ENCODE measurements around the gene ARID3A. TPM values are rescaled to one million over a fixed set of nuclear protein-coding genes. Genes with fewer than 3 reads are reported as not detected.

ARID3A gene
- total RNA-seq, 1 experiment from 2014 or later: 0.85 TPM

DNA sequence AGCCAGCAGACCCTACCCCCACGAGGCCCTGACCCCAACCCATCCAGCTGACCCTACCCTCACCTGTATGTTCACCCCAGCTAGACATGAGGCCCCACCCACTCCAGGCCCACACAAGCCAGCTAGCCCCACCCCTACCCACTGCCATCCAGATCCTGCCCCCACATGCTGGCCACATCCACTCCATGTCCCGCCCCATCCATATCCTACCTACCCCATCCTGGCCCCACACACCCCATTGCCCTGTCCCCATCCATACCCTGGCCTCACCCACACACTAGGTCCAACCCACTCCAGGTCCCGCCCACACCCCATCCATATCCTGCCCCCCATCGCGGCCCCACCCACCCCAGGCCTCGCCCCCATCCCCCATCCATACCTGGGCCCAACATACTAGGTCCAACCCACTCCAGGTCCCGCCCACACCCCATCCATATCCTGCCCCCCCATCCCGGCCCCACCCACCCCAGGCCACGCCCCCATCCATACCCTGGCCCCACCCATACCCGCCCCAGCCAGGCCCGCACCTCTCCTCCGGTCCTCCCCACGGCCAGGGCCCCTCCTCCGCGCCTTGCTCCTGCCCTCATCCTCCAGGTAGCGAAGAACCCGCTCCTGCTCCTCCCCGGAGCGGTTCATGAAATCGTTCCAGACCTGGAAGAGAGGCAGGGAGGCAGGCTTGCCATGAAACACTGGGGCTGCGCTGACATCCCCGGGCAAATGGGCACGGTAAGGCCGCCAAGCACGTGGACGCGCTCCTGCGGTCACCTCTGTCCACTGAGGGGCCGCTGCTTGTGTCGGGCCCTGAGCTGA, 25.3 kb upstream of the ARID3A start:
- Mint-ChIP-seq H3K27me3 (ENCODE audit: unreplicated experiment) (no peaks in the 10 kb centered on the region), H3K4me3 (ENCODE audit: low read depth, unreplicated experiment) (no peak overlapping the region), H3K4me1 (ENCODE audit: low read depth, unreplicated experiment) (no peaks in the 10 kb centered on the region), H3K36me3 (ENCODE audit: insufficient read depth, unreplicated experiment) (peaks cover 38% of the 10 kb centered on the region), H3K27ac (ENCODE audit: unreplicated experiment) (no peak overlapping the region), H3K9me3 (ENCODE audit: low read depth, unreplicated experiment) (no peaks in the 10 kb centered on the region)
- intact Hi-C loops (cut with micrococcal nuclease; ENCODE audit: unreplicated experiment): no loop called here
- no peak for DNase-seq
- BruUV-seq (replicated peaks): no TSS peak
- CTCF ChIA-PET: no interaction called here
- no peak for TF ChIP-seq CTCF (IDR thresholded peaks at IDR 0.05; ENCODE audit: unreplicated experiment)

DNA sequence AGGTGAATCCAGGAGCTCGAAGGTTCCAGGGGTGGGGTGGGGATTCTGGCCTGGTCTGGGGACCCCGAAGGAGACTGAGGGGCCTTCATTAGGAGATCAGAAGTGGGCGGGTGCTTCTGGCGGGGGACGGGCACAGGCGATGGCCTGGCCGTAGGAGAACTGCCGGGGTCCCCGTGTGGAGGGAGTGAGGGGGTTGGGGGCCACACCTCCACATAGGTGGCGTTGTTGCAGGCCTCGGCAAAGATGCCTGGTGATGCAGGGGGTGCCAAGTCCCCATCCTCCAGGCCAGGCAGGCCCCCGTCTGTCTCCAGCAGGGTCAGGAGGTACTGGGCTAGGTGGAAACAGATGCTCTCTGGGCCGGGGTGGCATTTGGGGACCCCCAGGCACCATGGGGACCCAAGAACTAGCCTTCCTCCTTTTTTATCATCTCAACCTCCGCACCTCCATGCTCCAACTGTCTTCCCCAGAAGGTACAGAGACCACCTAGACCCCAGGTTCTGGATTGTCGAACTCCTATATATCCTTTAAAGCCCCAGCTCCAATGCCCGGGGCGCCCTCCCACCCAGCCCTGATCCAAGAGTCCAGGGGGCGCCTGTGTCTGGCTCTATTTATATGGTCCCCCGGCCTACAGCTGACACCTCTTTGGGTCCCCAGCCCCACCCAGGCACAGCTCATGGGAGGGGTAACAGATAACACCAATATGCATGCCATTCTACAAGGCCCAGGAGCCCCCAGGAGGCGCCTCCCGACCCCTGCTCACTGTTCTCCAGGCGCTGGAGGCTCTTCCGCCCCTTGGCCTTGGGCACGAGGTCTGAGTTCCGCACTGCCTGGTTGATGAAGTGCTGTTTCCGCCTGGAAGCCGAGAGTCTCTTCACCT, 24.4 kb upstream of the ARID3A start:
- Mint-ChIP-seq H3K4me1 (ENCODE audit: low read depth, unreplicated experiment) (no peaks in the 10 kb centered on the region), H3K27me3 (ENCODE audit: unreplicated experiment) (no peaks in the 10 kb centered on the region), H3K36me3 (ENCODE audit: insufficient read depth, unreplicated experiment) (peaks cover 29% of the 10 kb centered on the region), H3K4me3 (ENCODE audit: low read depth, unreplicated experiment) (no peak overlapping the region), H3K9me3 (ENCODE audit: low read depth, unreplicated experiment) (no peaks in the 10 kb centered on the region), H3K27ac (ENCODE audit: unreplicated experiment) (no peak overlapping the region)
- DNase-seq: no peak
- intact Hi-C loops (cut with micrococcal nuclease; ENCODE audit: unreplicated experiment): no loop called here
- BruUV-seq (replicated peaks): no TSS peak
- no peak for TF ChIP-seq CTCF (IDR thresholded peaks at IDR 0.05; ENCODE audit: unreplicated experiment)
- CTCF ChIA-PET: no interaction called here

DNA sequence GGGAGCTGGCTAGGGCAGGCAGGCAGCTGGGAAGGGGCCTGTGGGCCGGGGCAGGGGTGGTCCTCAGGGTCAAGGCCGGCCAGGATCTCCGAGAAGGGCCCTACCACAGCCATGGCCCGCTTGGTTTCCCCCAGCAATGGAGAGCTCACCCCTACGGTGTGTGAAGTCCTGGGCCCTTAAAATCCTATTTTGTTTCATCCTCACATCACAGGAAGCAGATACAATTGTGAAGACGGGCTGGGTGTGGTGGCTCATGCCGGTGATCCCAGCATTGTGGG, 23.8 kb upstream of the ARID3A start:
- DNase-seq: no peak
- no peak for TF ChIP-seq CTCF (IDR thresholded peaks at IDR 0.05; ENCODE audit: unreplicated experiment)
- no TSS peak for BruUV-seq (replicated peaks)
- intact Hi-C loops (cut with micrococcal nuclease; ENCODE audit: unreplicated experiment): no loop called here
- no peaks in the 10 kb centered on the region for H3K9me3 Mint-ChIP-seq (ENCODE audit: low read depth, unreplicated experiment)
- no peak overlapping the region for H3K4me3 Mint-ChIP-seq (ENCODE audit: low read depth, unreplicated experiment)
- no peaks in the 10 kb centered on the region for H3K4me1 Mint-ChIP-seq (ENCODE audit: low read depth, unreplicated experiment)
- CTCF ChIA-PET: no interaction called here
- H3K27me3 Mint-ChIP-seq (ENCODE audit: unreplicated experiment): no peaks in the 10 kb centered on the region
- no peak overlapping the region for H3K27ac Mint-ChIP-seq (ENCODE audit: unreplicated experiment)
- H3K36me3 Mint-ChIP-seq (ENCODE audit: insufficient read depth, unreplicated experiment): peaks cover 23% of the 10 kb centered on the region

DNA sequence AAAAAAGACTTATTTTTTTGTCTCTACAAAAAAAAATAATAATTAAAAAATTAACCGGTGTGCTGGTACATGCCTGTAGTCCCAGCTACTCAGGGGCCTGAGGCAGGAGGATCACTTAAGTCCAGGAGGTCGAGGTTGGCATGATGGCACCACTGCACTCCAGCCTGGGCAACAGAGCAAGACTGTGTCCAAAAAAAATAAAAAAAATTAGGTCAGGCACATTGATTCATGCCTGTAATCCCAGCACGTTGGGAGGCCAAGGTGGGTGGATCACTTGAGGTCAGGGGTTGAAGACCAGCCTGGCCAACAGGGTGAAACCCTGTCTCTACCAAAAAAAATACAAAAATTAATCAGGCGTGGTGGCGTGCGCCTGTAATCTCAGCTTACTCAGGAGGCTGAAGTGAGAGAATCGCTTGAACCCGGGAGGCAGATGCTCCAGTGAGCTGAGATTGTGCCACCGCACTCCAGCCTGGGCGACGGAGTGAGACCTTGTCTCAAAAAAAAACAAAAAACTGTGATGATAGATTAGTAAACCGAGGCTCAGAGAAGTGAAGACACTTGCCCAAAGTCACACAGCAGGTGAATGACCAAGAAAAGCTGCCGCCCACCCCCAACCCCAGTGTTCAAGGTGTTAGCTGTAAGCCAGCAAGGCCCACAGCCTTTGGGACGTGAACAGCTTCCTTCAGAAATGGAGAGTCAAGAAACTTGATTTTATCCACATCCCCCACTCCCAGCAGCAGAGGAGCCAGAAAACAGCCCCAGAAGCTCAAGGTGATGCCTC, 23.2 kb upstream of the ARID3A start:
- DNase-seq: no peak
- TF ChIP-seq CTCF (IDR thresholded peaks at IDR 0.05; ENCODE audit: unreplicated experiment): no peak
- Mint-ChIP-seq H3K4me3 (ENCODE audit: low read depth, unreplicated experiment) (no peak overlapping the region), H3K27ac (ENCODE audit: unreplicated experiment) (no peak overlapping the region), H3K9me3 (ENCODE audit: low read depth, unreplicated experiment) (no peaks in the 10 kb centered on the region), H3K27me3 (ENCODE audit: unreplicated experiment) (no peaks in the 10 kb centered on the region), H3K4me1 (ENCODE audit: low read depth, unreplicated experiment) (no peaks in the 10 kb centered on the region), H3K36me3 (ENCODE audit: insufficient read depth, unreplicated experiment) (peaks cover 20% of the 10 kb centered on the region)
- BruUV-seq (replicated peaks): no TSS peak
- CTCF ChIA-PET: no interaction called here
- intact Hi-C loops (cut with micrococcal nuclease; ENCODE audit: unreplicated experiment): no loop called here

All from Calu3 (cell line).